NCI-H2081 (cell line): ENCODE results near the gene TEX22.
A peak's percentile ranks its signal among the peaks of the same experiment; 100 is the strongest.

ENCODE experiments used
- DNase-seq, 2 experiments: peaks; one replicate each; lab custom pipeline; 2025; lab: John Stamatoyannopoulos, UW

The TEX22 gene

GRCh38 chr14:105399466-105399775 lies 1.1 kb downstream of the TEX22 start:
- DNase-seq, result no peak

- no peak for DNase-seq
Measured at GRCh38 chr14:105400016-105400415, 1.7 kb downstream of the TEX22 start.

GRCh38 chr14:105401699-105402098 lies 3.4 kb downstream of the TEX22 start:
- no peak for DNase-seq

GRCh38 chr14:105408592-105408991 lies 10.3 kb downstream of the TEX22 start:
- no peak for DNase-seq

- DNase-seq, result no peak
Measured at GRCh38 chr14:105409364-105409763, 11.0 kb downstream of the TEX22 start.

GRCh38 chr14:105410642-105411016 lies 12.3 kb downstream of the TEX22 start:
- DNase-seq, result no peak

GRCh38 chr14:105411017-105411941 lies 12.9 kb downstream of the TEX22 start:
- peak; percentile 24 to 52 for DNase-seq

GRCh38 chr14:105411985-105412770 lies 13.8 kb downstream of the TEX22 start:
- no peak for DNase-seq

GRCh38 chr14:105412771-105413543 lies 14.6 kb downstream of the TEX22 start:
- peak in 1 of 2 experiments; percentile 21 for DNase-seq

GRCh38 chr14:105413544-105413886 lies 15.2 kb downstream of the TEX22 start:
- DNase-seq, result no peak

- DNase-seq, result peak; percentile 73 to 81
Measured at GRCh38 chr14:105414456-105415371, 16.4 kb downstream of the TEX22 start.

- DNase-seq, result no peak
Measured at GRCh38 chr14:105415481-105416428, 17.4 kb downstream of the TEX22 start.

GRCh38 chr14:105416671-105417070 lies 18.3 kb downstream of the TEX22 start:
- no peak for DNase-seq

GRCh38 chr14:105417690-105418121 lies 19.4 kb downstream of the TEX22 start:
- DNase-seq, result no peak

GRCh38 chr14:105418269-105419194 lies 20.2 kb downstream of the TEX22 start:
- DNase-seq, result peak in 1 of 2 experiments; percentile 20

GRCh38 chr14:105419195-105420091 lies 21.1 kb downstream of the TEX22 start, which contains the start of gene MTA1:
MTA1 (plus strand) TSS chr14:105419827; CDS start chr14:105420036, 209 bp downstream.
- DNase-seq, result peak; percentile 48 to 65

- no peak for DNase-seq
Measured at GRCh38 chr14:105420101-105420973, 22.0 kb downstream of the TEX22 start.
